Psoas muscle (tissue), 8 donors: ENCODE data around the gene ARHGAP15. TPM values are rescaled to one million over a fixed set of nuclear protein-coding genes. Genes with fewer than 3 reads are reported as not detected.

Experiments
- ATAC-seq, 4 donors: fragments of 200-7000 bp; cut with Tn5 transposase; one replicate each; pipeline ENCODE4 v1.9.1; 2020; ENCODE audit warnings: moderate library complexity in 3 of 4, mild to moderate bottlenecking in 2 of 4
- DNase-seq, 2 donors: peaks; one replicate each; pipeline ENCODE4 v3.0.0-alpha.2; 2020
- H3K27ac ChIP-seq: fragments of 200-600 bp; one replicate; pipeline ENCODE4 v1.8.0; 2022
- H3K27me3 ChIP-seq, 3 donors: fragments of 200-600 bp in 1 of 3; one replicate each; pipeline versions ENCODE4 v1.6.1 to v1.8.0; 2013 to 2022; ENCODE audit warnings: low read length in 2 of 3, mild to moderate bottlenecking in 2 of 3, moderate library complexity in 1 of 3; ENCODE audit not compliant: insufficient read depth in 3 of 3
- H3K36me3 ChIP-seq, 2 donors: fragments of 200-600 bp in 1 of 2; one replicate each; pipeline versions ENCODE4 v1.6.1 to v1.8.0; 2013 to 2022; ENCODE audit warnings: low read depth in 1 of 2, mild to moderate bottlenecking in 1 of 2, moderate library complexity in 1 of 2; ENCODE audit not compliant: insufficient read depth in 1 of 2
- H3K4me1 ChIP-seq: fragments of 200-600 bp; one replicate; pipeline ENCODE4 v1.8.0; 2022
- H3K4me3 ChIP-seq: fragments of 200-600 bp; one replicate; pipeline ENCODE4 v1.8.0; 2022; ENCODE audit warnings: mild to moderate bottlenecking
- H3K9me3 ChIP-seq: fragments of 200-600 bp; one replicate; pipeline ENCODE4 v1.8.0; 2022
- CTCF ChIP-seq: fragments of 200-600 bp; IDR thresholded peaks from one replicate; pipeline ENCODE4 v1.8.0; 2022; ENCODE audit warnings: antibody characterized with exemption
- WGBS, 3 donors: extraction: QIAGEN DNeasy Blood & Tissue Kit; methylation state at CpG; one replicate each; pipeline versions ENCODE4 v1.1.6 to v1.1.7; 2013; 5-methylcytosine and 5-hydroxymethylcytosine counted together
- intact Hi-C, 2 donors: fragments of 100-400 bp; cut with DNase I; formaldehyde crosslinking; loops; one replicate each; pipeline versions ENCODE4 v1.11.0 to v1.14.2; 2022
- polyA plus RNA-seq, 3 donors: library from polyadenylated mRNA; stranded (reverse); fragments of 200-250 nt; gene quantifications; one replicate each; pipeline ENCODE4 v1.2.3, GENCODE V29; 2013
- total RNA-seq, 4 donors: library from RNA; stranded (reverse); fragmentation: NEBNext Ultra II Directional in 2 of 4; extraction: Animal tissue kit (Norgen Biotek cat#: 25700) in 2 of 4; gene quantifications; one replicate each; pipeline versions ENCODE4 v1.2.1 to v1.2.4, GENCODE V29; 2021 to 2023
- donor health status: healthy with polysubstance abuse.
- donor health status: DM: no; HTN: no; CAD: no; lungs with moderate emphysema.
- donor health status: Bipolar disorder and iron deficiency.
- donor health status: healthy.
- donor health status: DM: yes; HTN: yes; CAD: no.
- donor health status: DM: no; HTN: no; CAD: no.
- donor health status: DM: no; HTN: no; CAD: no.
- donor health status: DM: yes; HTN: yes; CAD: no.

ARHGAP15 gene
- total and polyA plus RNA-seq, 7 donors, result 0.49 to 3.1 (median 0.95) TPM

DNA sequence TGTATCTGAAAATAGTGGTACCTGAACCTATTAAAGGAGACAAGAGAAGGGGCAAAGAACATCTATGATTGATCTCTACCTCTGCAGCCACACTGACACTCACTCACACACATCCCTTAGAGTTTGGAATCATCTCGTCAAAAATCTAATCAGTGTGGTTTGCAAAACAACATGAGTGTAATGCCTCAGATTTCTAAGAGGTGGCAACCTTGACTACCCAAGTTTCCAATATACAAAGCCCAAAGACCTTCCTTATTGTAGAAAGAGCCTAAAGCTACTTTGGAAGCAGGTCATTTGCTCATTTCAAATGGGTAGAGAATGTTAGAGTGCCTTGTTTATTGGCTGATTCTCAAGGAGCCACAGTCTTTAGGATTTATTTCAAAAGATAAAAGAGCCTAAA, 444.9 kb downstream of the ARHGAP15 start:
- no peak overlapping the region for H3K27ac ChIP-seq
- H3K9me3 ChIP-seq, result no peaks in the 10 kb centered on the region
- ATAC-seq, result no peak
- intact Hi-C loops, result no loop called here
- 44 to 57% (median 52%) methylated on average over 1 of the region's 1 CpG for WGBS, 3 donors
- no peaks in the 10 kb centered on the region for H3K4me1 ChIP-seq
- no peaks in the 10 kb centered on the region for H3K36me3 ChIP-seq
- no peak for DNase-seq
- H3K27me3 ChIP-seq, result no peaks in the 10 kb centered on the region
- no peak overlapping the region for H3K4me3 ChIP-seq
- TF ChIP-seq CTCF, result no peak

DNA sequence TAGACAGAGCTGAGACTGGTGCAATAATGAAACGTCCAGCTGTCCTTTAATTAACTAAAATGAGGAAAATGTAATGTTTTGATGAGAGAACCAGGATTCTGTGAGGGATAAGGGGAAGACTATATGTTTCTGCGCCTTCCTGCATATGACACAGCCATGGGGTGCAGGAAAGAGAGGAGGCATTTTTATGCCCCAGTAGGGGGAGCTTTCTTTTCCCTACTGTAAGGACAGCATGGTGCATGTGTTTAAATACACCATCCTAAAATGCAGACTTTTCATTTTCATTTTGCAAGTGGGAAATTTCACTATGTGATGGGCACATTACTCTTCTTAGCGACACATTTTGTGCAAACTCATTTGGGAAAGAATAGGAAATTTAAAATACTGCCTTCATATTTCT, 446.1 kb downstream of the ARHGAP15 start:
- H3K4me1 ChIP-seq, result no peaks in the 10 kb centered on the region
- ATAC-seq, result no peak
- no peaks in the 10 kb centered on the region for H3K27me3 ChIP-seq
- 85 to 88% (median 87%) methylated on average over 3 of the region's 3 CpGs for WGBS, 3 donors
- no peak for TF ChIP-seq CTCF
- no peaks in the 10 kb centered on the region for H3K36me3 ChIP-seq
- DNase-seq, result no peak
- no peaks in the 10 kb centered on the region for H3K9me3 ChIP-seq
- no peak overlapping the region for H3K4me3 ChIP-seq
- intact Hi-C loops, result no loop called here
- H3K27ac ChIP-seq, result no peak overlapping the region

DNA sequence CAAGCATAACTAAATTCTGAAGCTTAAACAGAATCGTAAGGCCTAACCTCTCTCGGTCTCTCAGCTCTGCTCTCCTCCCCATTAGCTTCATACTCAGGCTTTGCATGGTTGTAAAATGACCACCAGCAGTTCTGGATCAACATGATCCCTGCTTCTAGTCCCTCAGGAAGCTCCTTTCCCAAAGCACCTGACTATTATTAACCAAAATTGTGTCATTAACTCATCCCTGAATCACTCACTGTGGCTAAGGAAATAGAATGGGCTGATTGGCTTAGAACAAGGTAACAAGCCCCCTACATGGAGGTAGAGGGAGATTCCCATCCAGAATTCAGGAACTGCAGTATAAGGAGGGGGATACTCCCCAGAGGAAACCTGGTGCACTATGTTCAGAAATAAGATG, 448.3 kb downstream of the ARHGAP15 start:
- DNase-seq, result no peak
- H3K4me1 ChIP-seq, result no peaks in the 10 kb centered on the region
- H3K36me3 ChIP-seq, result no peaks in the 10 kb centered on the region
- TF ChIP-seq CTCF, result no peak
- no peak overlapping the region for H3K27ac ChIP-seq
- intact Hi-C loops, result no loop called here
- H3K9me3 ChIP-seq, result no peaks in the 10 kb centered on the region
- WGBS, 3 donors, result 70 to 77% (median 74%) methylated on average over 2 of the region's 2 CpGs
- no peak for ATAC-seq
- H3K27me3 ChIP-seq, result no peaks in the 10 kb centered on the region
- no peak overlapping the region for H3K4me3 ChIP-seq

DNA sequence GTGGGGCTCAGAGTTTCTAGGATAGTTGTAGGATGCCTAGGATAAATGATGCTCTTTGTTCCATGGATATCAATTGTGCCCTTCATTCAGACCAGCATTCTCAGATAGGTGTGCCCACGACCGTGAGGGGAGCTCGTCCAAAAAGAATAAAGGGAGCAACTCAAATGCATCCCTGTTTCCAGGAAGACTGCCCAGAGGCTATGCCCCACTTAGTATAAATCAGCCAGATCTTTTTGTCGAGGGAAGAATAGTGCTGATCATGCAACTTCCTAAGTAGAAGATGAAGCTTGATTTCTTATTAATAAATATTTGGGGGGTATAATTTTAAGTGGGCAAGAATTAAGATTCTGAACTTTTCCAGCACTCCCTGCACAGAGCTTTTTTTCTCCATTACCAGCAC, 450.2 kb downstream of the ARHGAP15 start:
- H3K36me3 ChIP-seq, result no peaks in the 10 kb centered on the region
- no peaks in the 10 kb centered on the region for H3K9me3 ChIP-seq
- no peaks in the 10 kb centered on the region for H3K27me3 ChIP-seq
- no peak for TF ChIP-seq CTCF
- 65 to 74% (median 66%) methylated on average over 4 of the region's 4 CpGs for WGBS, 3 donors
- no peaks in the 10 kb centered on the region for H3K4me1 ChIP-seq
- H3K27ac ChIP-seq, result no peak overlapping the region
- DNase-seq (no peak), ATAC-seq (no peak)
- intact Hi-C loops, result no loop called here
- H3K4me3 ChIP-seq, result no peak overlapping the region

GRCh38 chr2:143581134-143581533, 451.9 kb downstream of the ARHGAP15 start:
- intact Hi-C loops, result no loop called here
- Histone ChIP-seq H3K4me1 (no peaks in the 10 kb centered on the region), H3K9me3 (no peaks in the 10 kb centered on the region), H3K4me3 (no peak overlapping the region), H3K27ac (no peak overlapping the region), H3K27me3 (no peaks in the 10 kb centered on the region), H3K36me3 (no peaks in the 10 kb centered on the region)
- 32 to 49% (median 38%) methylated on average over 2 of the region's 2 CpGs for WGBS, 3 donors
- ATAC-seq (no peak), DNase-seq (no peak)
- no peak for TF ChIP-seq CTCF
